K562 treated with DMSO at 1 percent for 12 hours (cell line): ENCODE measurements around the gene PHF21B. TPM values are rescaled to one million over a fixed set of nuclear protein-coding genes. Genes with fewer than 3 reads are reported as not detected.

ENCODE experiments used
- total RNA-seq: library from RNA; unstranded; fragments of 300-600 nt; gene quantifications from 2 replicates; pipeline ENCODE4 v1.2.3, GENCODE V29; 2022; ENCODE audit not compliant: insufficient read depth

Gene PHF21B
- not detected in 2 replicates for total RNA-seq

DNA sequence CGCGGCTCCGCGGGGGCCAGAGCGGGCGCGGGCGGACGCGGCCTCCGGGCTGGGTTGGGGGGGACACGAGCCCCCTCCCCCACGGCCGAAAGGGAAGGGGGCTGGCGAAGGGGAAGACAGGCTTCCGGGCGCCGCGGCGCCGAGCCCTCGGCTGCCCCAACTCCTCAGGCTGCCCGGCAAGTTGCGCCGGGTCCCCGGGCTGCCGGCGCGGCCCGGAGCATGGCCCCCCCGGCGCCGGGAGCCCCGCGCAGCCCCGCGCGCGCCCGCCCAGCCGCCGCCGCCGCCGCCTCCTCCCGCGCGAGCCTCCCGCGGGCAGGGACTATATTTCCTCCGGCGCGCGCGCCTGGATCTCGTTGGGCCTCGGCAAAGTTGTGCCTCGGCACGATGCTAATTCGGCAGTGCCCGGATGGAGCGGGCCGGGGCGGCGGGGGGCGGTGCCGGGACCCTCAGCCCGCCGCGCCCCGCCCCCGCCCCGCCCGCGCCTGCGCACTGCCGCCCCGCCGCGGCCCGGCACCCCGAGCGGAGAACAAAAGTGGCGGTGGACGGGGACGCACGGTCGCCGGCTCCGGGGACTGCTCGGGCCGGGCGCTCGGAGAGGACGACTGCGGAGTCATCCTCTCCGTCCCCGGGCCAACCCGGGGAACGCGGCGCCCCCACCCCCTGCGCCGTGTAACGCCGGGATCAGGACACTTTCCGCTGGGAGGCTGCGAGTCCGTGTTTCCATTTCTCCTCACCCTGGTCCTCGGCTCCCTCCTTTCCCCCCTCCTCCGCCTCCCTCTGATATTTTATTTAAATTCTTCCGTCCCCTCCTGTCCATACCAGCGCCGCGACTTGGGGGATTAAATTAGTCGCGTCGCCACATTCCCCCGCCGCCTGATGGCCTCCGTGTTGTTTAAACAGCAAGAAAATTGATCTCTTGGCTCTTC, at the start of gene PHF21B:
PHF21B (minus strand) TSS at position 400 of the 926 bp plus-strand sequence. CDS start 456 bp downstream, outside the sequence.

Other genes starting within 250 kb of the PHF21B start
- 16.8 and 49.4 TPM in 2 replicates for gene NUP50, start 153.9 kb upstream of the PHF21B start, total RNA-seq
- 8.0 and 11.2 TPM in 2 replicates for gene KIAA0930, start 230.9 kb upstream of the PHF21B start, total RNA-seq